Hypothalamus (tissue), 51 donors: Measurements from ENCODE around the gene ZNF311.
"Not testable (repeated sequence)": the region's sequence is repeated elsewhere in the genome, so short reads cannot be mapped to it uniquely, and the experiment has no call there.

Source experiments
- DNase-seq, 51 donors: peaks; one replicate each; lab custom pipeline; 2025; lab: John Stamatoyannopoulos, UW

Gene ZNF311

DNA sequence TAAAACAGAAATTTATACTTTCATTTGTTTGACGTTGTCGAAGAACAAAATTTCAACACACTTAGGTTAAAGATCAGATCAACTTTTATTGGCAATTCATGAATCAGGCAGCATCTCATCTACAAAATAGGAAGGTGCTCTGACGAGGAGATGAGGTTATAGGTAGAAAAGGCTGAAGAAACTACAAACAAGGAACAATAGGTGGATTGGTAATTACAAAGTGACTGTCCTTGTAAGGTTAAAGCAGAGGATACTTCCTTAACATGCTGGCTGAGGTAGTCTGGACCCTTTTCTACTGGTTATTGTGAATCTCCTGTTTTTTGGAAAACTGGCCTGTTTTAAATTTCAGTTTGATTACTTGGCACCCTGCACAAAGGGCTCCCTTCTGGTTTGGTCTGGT lies 48.8 kb downstream of the ZNF311 start:
- no peak for DNase-seq

DNA sequence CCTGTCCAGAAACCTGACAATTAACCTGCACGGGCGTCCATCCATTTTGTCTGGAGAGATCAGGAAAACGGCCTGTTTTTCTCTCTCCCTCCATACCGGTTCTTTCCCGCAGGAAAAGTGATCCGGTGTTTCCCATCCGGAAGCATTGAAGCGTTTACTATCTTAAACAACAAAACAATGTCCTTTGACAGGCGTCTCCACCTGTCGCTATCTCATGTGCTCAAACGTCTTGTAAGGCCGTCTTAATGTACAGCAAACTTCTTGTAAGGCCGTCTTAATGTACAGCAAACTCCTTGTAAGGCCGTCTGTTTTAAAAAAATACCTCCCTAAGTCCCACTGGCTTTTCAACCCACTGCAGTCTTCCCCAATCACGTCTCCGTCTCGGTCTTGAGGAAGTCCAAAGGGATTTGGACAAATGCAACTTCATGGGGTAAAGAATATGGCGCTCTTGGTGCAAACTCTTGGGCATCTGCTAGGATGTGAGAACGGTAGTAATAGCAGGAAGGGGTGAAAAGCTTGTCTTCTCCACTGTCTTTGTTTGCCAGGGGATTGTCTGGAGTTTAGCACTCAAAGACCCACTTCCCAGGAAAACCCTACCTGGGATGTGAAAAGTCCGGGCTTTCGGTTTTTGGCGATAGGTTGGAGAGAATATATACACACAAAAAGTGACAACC lies 51.4 kb downstream of the ZNF311 start:
- DNase-seq: peak in 1 of 51 donors; percentile 5

GRCh38 chr6:28953039-28953584 lies 52.0 kb downstream of the ZNF311 start:
- DNase-seq: peak in 22 of 51 donors; percentile 3 to 59 (median 7)

DNA sequence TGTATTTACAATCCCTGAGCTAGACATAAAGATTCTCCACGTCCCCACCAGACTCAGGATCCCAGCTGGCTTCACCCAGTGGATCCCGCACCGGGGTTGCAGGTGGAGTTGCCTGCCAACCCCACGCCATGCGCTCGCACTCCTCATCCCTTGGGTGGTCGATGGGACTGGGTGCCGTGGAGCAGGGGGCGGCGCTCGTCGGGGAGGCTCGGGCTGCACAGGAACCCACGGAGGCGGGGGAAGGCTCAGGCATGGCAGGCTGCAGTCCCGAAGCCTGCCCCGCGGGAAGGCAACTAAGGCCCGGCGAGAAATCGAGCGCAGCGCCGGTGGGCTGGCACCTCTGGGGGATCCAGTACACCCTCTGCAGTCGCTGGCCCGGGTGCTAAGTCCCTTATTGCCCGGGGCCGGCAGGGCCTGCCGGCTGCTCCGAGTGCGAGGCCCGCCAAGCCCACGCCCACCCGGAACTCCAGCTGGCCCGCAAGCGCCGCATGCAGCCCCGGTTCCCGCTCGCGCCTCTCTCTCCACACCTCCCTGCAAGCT lies 55.4 kb downstream of the ZNF311 start:
- not testable (repeated sequence) for DNase-seq

DNA sequence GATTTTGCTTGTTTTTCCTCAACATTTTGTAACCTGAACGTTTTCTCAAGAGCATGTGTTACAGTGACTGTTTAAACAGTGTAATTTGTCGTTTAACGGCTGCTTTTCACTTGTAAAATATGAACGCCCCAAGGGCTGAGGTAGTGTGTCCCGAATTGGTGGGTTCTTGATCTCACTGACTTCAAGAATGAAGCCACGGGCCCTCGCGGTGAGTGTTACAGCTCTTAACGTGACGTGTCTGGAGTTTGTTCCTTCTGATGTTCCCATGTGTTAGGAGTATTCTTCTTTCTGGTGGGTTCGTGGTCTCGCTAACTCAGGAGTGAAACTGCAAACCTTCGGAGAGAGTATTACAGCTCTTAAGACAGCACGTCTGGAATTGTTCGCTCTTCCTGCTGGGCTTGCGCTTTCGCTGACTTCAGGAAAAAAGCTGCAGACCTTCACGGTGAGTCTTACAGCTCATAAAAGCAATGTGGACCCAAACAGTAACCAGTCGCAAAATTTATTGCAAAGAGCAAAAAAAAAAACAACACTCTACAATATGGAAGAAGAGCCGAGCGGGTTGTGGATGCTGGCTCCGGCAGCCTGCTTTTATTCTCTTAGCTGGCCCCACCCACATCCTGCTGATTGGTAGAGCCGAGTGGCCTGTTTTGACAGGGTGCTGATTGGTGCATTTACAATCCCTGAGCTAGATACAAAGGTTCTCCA lies 56.2 kb downstream of the ZNF311 start:
- no peak for DNase-seq

- no peak for DNase-seq
These were observed 57.3 kb downstream of the ZNF311 start for GRCh38 chr6:28947831-28948270.

DNA sequence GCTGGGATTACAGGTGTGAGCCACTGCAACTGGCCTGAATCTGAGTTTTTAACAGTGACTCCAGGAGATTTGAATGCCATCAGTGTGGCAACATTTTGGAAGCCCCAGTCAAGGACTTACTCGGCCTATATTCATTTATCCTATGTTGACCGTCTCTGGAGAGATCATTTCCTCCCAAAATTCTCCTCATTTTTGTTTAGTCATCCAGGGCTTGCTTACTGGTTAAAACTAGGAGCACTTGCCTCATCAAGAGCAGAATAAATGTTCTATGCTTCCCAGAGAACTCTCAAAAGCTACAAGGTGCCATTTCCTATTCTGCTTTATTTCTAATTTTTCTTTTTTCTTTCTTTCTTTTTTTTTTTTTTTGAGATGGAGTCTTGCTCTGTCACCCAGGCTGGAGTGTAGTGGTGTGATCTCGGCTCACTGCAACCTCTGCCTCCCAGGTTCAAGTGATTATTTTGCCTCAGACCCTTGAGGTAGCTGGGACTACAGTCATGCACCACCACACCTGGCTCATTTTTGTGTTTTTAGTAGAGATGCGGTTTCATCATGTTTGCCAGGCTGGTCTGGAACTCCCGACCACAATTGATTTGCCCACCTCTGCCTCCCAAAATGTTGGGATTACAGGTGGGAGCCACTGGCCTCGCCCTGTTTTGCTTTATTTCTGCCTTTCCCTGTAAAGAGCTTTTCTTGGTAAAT lies 57.9 kb downstream of the ZNF311 start:
- DNase-seq: no peak

DNA sequence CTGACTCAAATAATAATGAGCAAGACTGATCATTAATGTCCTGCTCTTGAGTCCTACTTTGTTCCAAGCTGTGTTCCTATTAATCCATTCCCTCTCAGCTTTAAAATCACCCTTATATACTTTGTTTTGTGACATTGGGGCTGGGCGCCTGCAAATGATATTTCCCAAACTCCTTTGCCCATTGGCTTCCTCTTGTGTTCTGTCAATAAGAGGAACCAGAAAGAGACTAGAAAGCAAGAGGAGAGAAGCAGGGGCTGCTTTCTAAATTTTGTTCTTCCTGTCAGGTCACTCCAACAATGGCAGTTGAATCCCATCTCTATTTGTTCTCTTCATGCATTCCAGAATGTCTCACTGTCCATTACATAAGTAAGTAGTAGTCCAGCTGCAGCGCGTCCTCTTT lies 59.8 kb downstream of the ZNF311 start:
- DNase-seq: no peak
